Heart left ventricle (tissue), 16 donors: ENCODE measurements around the gene AZIN2. TPM values are rescaled to one million over a fixed set of nuclear protein-coding genes. Genes with fewer than 3 reads are reported as not detected.
A peak's percentile ranks its signal among the peaks of the same experiment; 100 is the strongest.

Source experiments
- ATAC-seq, 4 donors: fragments of 200-7000 bp; cut with Tn5 transposase; one replicate each; pipeline ENCODE4 v1.9.1; 2020 to 2022; ENCODE audit warnings: moderate library complexity in 4 of 4, mild to moderate bottlenecking in 3 of 4, moderate number of reproducible peaks in 1 of 4
- DNase-seq, 5 donors: peaks; one replicate each; pipeline ENCODE4 v3.0.0-alpha.2; 2020
- H3K27ac ChIP-seq, 12 donors: fragments of 200-600 bp; sonication (generic) in 4 of 12; one replicate each; pipeline versions ENCODE4 v1.5.0 to v1.8.0; 2016 to 2022; ENCODE audit warnings: mild to moderate bottlenecking in 2 of 12
- H3K27me3 ChIP-seq, 9 donors: fragments of 200-600 bp; sonication (generic) in 2 of 9; one replicate each; pipeline versions ENCODE4 v1.5.1 to v1.8.0; 2016 to 2022; ENCODE audit warnings: mild to moderate bottlenecking in 3 of 9
- H3K36me3 ChIP-seq, 9 donors: fragments of 200-600 bp; sonication (generic) in 2 of 9; one replicate each; pipeline versions ENCODE4 v1.5.0 to v1.8.0; 2018 to 2022; ENCODE audit warnings: mild to moderate bottlenecking in 2 of 9
- H3K4me1 ChIP-seq, 12 donors: fragments of 200-600 bp; sonication (generic) in 4 of 12; one replicate each; pipeline versions ENCODE4 v1.5.0 to v1.8.0; 2016 to 2022; ENCODE audit warnings: mild to moderate bottlenecking in 3 of 12
- H3K4me3 ChIP-seq, 12 donors: fragments of 200-600 bp; sonication (generic) in 4 of 12; one replicate each; pipeline versions ENCODE4 v1.5.0 to v1.8.0; 2017 to 2022; ENCODE audit warnings: mild to moderate bottlenecking in 9 of 12, moderate library complexity in 4 of 12
- H3K9me3 ChIP-seq, 12 donors: fragments of 200-600 bp; sonication (generic) in 4 of 12; one replicate each; pipeline versions ENCODE4 v1.5.0 to v1.8.0; 2016 to 2022; ENCODE audit warnings: mild to moderate bottlenecking in 1 of 12
- POLR2A ChIP-seq, 2 donors: fragments of 450-650 bp; IDR thresholded peaks; one replicate each; pipeline ENCODE4 v1.6.1; 2017; ENCODE audit warnings: antibody characterized with exemption in 2 of 2, mild to moderate bottlenecking in 2 of 2, moderate library complexity in 2 of 2
- WGBS, 4 donors: extraction: QIAGEN DNeasy Blood & Tissue Kit in 2 of 4; methylation state at CpG; one replicate each; pipeline versions ENCODE4 v1.1.5 to v1.1.7; 2013 to 2018; 5-methylcytosine and 5-hydroxymethylcytosine counted together
- intact Hi-C, 10 donors: fragments of 100-400 bp; cut with DNase I; formaldehyde crosslinking; loops; one replicate each; pipeline versions ENCODE4 v1.11.1 to v1.14.2; 2022
- polyA plus RNA-seq, 2 donors: library from polyadenylated mRNA; stranded (reverse); fragments of 200-250 nt; gene quantifications; one replicate each; pipeline ENCODE4 v1.2.3, GENCODE V29; 2013
- total RNA-seq, 9 donors: library from RNA; depleted of rRNA in 2 of 9; stranded (reverse); fragments of >200 nt in 2 of 9; fragmentation: NEBNext Ultra II Directional in 3 of 9; extraction: Animal tissue kit (Norgen Biotek cat#: 25700) in 3 of 9; gene quantifications; one replicate each; pipeline versions ENCODE4 v1.1.0 to v1.2.4, GENCODE V29; 2016 to 2023
- TF ChIP-seq, protein P1 (sequence below), 12 donors: fragments of 200-600 bp; sonication (generic) in 4 of 12; IDR thresholded peaks; one replicate each; pipeline versions ENCODE4 v1.5.0 to v1.8.0; 2018 to 2022; ENCODE audit warnings: antibody characterized with exemption in 12 of 12, mild to moderate bottlenecking in 5 of 12
- donor health status: ischemic (EF 13 %, LVEDD 7.1; RV severe dilation, severe dysfunction).
- donor health status: healthy with polysubstance abuse.
- donor health status: DM: no; HTN: yes; CAD: no.
- donor health status: DM: no; HTN: no; CAD: no.
- donor health status: ischemic (EF 25% LVEDD 6.9; RV normal size, moderate dysfunction).
- donor health status: ischemic (EF 25% LVEDD 5.7; RV mildly dilated, moderate dysfunction).
- donor health status: healthy.
- donor health status: DM: yes; HTN: yes; CAD: no.
- donor health status: ischemic (EF 35%, LVEDD 5.7; RV mildly dilated, moderate dysfunction).
- donor health status: nonischemic (EF 11% LVEDD 7.7; RV severe dilation, severe dysfunction).
- donor health status: DM: yes; HTN: yes; CAD: no.
- donor health status: PGD.
- donor health status: ischemic (EF 29% LVEDD 5.4; RV normal size, mild dysfunction).
- donor health status: nonischemic (EF 23%, LVEDD 6.1; RV moderate dilation, normal function).

AZIN2 gene
- total and polyA plus RNA-seq, 11 donors: 1.3 to 5.4 (median 3.1) TPM

DNA sequence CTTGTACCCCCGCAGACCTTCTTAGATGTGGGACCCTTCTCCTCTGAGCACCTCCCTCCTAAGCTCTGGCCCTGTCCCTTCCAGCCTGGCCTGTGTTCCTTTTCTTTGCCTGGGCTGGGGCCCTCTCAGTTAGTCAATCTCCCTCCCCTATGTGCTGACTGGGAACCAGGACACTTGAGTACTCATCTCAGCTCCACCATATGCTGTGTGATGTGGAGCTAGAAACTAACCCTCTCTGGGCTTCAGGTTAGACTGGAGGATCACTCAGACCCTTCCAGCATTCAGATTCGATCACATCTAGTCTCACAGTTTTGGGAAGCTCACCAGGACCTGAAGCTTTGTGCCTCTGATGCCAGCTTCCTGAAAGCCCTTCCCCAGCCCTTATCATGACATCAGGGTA is 60.3 kb downstream of the AZIN2 start:
- Histone ChIP-seq H3K9me3 (no peaks in the 10 kb centered on the region), H3K27me3 (no peaks in the 10 kb centered on the region), H3K36me3 (peaks cover 0 to 22% (median 2%) of the 10 kb centered on the region in 9 donors), H3K4me3 (no peak overlapping the region), H3K4me1 (peaks cover 0 to 19% (median 3%) of the 10 kb centered on the region in 12 donors), H3K27ac (no peak overlapping the region)
- 84 to 95% (median 88%) methylated on average over 1 to 2 of the region's 2 CpGs for WGBS, 4 donors
- intact Hi-C loops: loop anchor here in 2 of 10 donors (5.0 to 10.0 kb wide), 2 partner anchors 224 to 226 kb away; no protein-coding TSS in a partner anchor
- no peak for DNase-seq
- no peak for TF ChIP-seq POLR2A (IDR thresholded peaks at IDR 0.05)
- TF ChIP-seq, protein P1, sequence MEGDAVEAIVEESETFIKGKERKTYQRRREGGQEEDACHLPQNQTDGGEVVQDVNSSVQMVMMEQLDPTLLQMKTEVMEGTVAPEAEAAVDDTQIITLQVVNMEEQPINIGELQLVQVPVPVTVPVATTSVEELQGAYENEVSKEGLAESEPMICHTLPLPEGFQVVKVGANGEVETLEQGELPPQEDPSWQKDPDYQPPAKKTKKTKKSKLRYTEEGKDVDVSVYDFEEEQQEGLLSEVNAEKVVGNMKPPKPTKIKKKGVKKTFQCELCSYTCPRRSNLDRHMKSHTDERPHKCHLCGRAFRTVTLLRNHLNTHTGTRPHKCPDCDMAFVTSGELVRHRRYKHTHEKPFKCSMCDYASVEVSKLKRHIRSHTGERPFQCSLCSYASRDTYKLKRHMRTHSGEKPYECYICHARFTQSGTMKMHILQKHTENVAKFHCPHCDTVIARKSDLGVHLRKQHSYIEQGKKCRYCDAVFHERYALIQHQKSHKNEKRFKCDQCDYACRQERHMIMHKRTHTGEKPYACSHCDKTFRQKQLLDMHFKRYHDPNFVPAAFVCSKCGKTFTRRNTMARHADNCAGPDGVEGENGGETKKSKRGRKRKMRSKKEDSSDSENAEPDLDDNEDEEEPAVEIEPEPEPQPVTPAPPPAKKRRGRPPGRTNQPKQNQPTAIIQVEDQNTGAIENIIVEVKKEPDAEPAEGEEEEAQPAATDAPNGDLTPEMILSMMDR (IDR thresholded peaks at IDR 0.05): no peak
- ATAC-seq: no peak

DNA sequence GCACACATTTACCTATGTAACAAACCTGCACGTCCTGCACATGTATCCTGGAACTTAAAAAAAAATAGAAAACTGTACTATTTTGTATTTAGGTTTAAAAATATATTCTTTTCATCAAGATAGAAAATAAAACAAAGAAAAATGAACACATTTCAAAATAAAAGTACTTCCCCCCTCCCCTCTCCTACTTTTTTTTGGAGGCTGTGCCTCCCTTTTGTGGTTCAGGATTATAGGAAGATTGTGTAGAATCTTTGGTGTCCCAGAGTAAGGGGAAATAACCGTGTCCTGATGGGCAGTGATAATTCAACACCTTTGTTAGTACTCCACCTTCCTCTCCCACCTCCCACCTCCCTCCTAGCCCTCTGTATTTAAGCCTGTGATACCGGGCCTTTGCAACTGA is 60.8 kb downstream of the AZIN2 start:
- Histone ChIP-seq H3K27ac (peak overlapping the region in 1 of 12 donors; percentile 31), H3K9me3 (no peaks in the 10 kb centered on the region), H3K4me3 (no peak overlapping the region), H3K27me3 (no peaks in the 10 kb centered on the region), H3K36me3 (peaks cover 0 to 27% (median 6%) of the 10 kb centered on the region in 9 donors), H3K4me1 (peaks cover 0 to 19% (median 3%) of the 10 kb centered on the region in 12 donors)
- intact Hi-C loops: loop anchor here in 2 of 10 donors (5.0 to 10.0 kb wide), 2 partner anchors 223 to 226 kb away; no protein-coding TSS in a partner anchor
- TF ChIP-seq, protein P1 (IDR thresholded peaks at IDR 0.05): no peak
- no peak for TF ChIP-seq POLR2A (IDR thresholded peaks at IDR 0.05)
- WGBS, 4 donors: 67 to 74% (median 69%) methylated on average over 3 of the region's 3 CpGs
- DNase-seq (no peak), ATAC-seq (no peak)

DNA sequence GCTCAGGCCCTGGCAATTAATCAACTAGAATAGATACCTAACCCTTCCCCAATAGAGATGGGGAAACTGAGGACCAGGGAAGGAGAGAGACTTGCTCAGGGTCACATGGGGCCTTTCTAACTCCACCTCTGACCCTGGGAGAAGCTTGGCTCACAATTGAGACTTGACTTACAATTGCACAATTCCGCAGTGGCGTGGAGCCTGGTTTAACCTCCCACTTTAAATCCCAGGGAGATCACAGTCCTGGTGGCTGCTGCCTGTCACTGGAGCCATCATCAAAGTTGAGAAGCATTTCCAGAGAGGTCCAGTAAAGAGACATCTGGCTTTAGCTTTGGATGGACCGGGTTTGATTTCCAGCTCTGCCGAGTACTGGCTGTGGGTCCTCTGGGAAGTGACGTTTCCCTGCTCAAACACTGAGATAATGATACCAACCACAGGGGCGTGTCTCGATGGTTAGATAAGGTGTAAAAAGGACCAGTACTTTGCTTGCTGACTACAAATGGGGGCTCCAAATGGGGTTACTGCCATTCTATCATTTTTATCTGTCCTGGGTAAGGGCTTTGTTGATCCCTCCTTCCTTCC is 61.6 kb downstream of the AZIN2 start:
- peaks cover 0 to 35% (median 14%) of the 10 kb centered on the region in 9 donors for H3K36me3 ChIP-seq
- H3K4me3 ChIP-seq: no peak overlapping the region
- TF ChIP-seq, protein P1 (IDR thresholded peaks at IDR 0.05): no peak
- no peak for TF ChIP-seq POLR2A (IDR thresholded peaks at IDR 0.05)
- 60 to 73% (median 68%) methylated on average over 7 of the region's 7 CpGs for WGBS, 4 donors
- DNase-seq (no peak), ATAC-seq (peak in 3 of 4 donors; percentile 27 to 36 (median 31))
- H3K27me3 ChIP-seq: no peaks in the 10 kb centered on the region
- peaks cover 0 to 19% (median 3%) of the 10 kb centered on the region in 12 donors for H3K4me1 ChIP-seq
- intact Hi-C loops: loop anchor here in 2 of 10 donors (5.0 to 10.0 kb wide), 2 partner anchors 222 to 225 kb away; no protein-coding TSS in a partner anchor
- H3K27ac ChIP-seq: peak overlapping the region in 5 of 12 donors; percentile 20 to 53 (median 31)
- no peaks in the 10 kb centered on the region for H3K9me3 ChIP-seq

DNA sequence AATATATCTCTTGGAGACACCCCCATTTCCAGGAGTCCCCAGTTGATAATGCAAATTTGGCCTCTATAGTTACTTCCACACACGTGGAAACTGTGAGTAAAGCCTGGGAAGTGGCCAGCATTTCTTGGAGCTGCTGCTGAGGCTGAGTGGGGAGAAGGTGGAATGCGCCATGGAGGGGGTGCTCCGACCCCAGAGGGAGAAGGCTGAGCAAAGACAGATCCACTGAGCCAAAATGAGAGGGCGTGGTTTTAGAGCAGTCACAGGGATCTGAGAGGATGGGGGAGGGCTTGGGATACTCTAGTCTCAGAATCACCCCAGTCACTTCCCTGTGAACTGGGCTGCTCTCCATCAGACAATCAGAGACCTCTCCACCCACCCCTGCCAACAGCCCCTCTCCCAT is 62.2 kb downstream of the AZIN2 start:
- ATAC-seq: peak in 3 of 4 donors; percentile 49 to 59 (median 55)

More for the DNA sequence above, 62.2 kb downstream of the AZIN2 start:
- no peaks in the 10 kb centered on the region for H3K27me3 ChIP-seq
- H3K27ac ChIP-seq: peak overlapping the region in 4 of 12 donors; percentile 20 to 53 (median 31)
- no peak overlapping the region for H3K4me3 ChIP-seq
- peak in 2 of 5 donors; percentile 39 to 58 for DNase-seq
- WGBS, 4 donors: 39 to 67% (median 48%) methylated on average over 4 of the region's 4 CpGs
- H3K9me3 ChIP-seq: no peaks in the 10 kb centered on the region
- H3K36me3 ChIP-seq: peaks cover 0 to 38% (median 16%) of the 10 kb centered on the region in 9 donors
- H3K4me1 ChIP-seq: peaks cover 0 to 18% (median 3%) of the 10 kb centered on the region in 12 donors
- TF ChIP-seq, protein P1 (IDR thresholded peaks at IDR 0.05): no peak
- TF ChIP-seq POLR2A (IDR thresholded peaks at IDR 0.05): no peak
- intact Hi-C loops: loop anchor here in 2 of 10 donors (5.0 to 10.0 kb wide), 2 partner anchors 222 to 224 kb away; no protein-coding TSS in a partner anchor
